ENCODE data around the gene ATXN7.

DNA sequence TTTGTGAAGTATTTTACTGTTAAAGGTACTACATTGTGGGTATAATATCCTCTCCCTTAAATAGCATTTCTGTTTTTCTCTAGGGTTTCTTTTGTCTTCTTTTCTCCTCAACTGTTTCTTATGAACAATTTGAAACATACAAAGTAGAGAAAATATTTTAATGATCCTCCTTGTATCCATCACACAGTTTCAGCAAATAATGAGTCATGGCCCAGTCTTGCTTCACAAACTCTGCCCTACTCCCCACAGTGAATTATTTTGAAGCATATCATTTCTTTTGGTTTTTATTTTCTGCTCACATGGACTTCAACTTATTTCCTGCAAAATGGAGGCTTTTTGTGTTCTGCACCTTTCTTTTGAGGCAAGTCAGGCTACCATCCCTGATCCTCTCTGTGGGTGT lies 54.7 kb downstream of the ATXN7 start:
- no peak for TF ChIP-seq POLR2AphosphoS5 (IDR thresholded peaks at IDR 0.05; ENCODE audit: insufficient read depth in 1 of 2, low read depth in 1 of 2)
- TF ChIP-seq, protein P1, sequence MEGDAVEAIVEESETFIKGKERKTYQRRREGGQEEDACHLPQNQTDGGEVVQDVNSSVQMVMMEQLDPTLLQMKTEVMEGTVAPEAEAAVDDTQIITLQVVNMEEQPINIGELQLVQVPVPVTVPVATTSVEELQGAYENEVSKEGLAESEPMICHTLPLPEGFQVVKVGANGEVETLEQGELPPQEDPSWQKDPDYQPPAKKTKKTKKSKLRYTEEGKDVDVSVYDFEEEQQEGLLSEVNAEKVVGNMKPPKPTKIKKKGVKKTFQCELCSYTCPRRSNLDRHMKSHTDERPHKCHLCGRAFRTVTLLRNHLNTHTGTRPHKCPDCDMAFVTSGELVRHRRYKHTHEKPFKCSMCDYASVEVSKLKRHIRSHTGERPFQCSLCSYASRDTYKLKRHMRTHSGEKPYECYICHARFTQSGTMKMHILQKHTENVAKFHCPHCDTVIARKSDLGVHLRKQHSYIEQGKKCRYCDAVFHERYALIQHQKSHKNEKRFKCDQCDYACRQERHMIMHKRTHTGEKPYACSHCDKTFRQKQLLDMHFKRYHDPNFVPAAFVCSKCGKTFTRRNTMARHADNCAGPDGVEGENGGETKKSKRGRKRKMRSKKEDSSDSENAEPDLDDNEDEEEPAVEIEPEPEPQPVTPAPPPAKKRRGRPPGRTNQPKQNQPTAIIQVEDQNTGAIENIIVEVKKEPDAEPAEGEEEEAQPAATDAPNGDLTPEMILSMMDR (IDR thresholded peaks at IDR 0.05): no peak
- TF ChIP-seq POLR2A (IDR thresholded peaks at IDR 0.05): no peak
